ENCODE data around the gene UFD1.

The UFD1 gene

GRCh38 chr22:19456541-19456940, 22.5 kb downstream of the UFD1 start:
- Histone ChIP-seq H3K4me1 (ENCODE audit: low read length) (no peaks in the 10 kb centered on the region), H3K4me3 (ENCODE audit: low read length) (no peak overlapping the region), H2AFZ (ENCODE audit: low read depth, low read length) (no peak overlapping the region), H4K20me1 (ENCODE audit: insufficient read depth, low read length) (no peaks in the 10 kb centered on the region), H3K79me2 (ENCODE audit: low read length) (no peaks in the 10 kb centered on the region), H3K9ac (ENCODE audit: low read length) (no peak overlapping the region), H3K36me3 (replicated peaks; ENCODE audit: low read depth, low read length) (peaks cover 56% of the 10 kb centered on the region), H3K4me2 (ENCODE audit: low read length) (no peak overlapping the region), H3K27ac (ENCODE audit: low read length) (no peak overlapping the region), H3K27me3 (ENCODE audit: low read depth, low read length) (no peaks in the 10 kb centered on the region), H3K9me3 (ENCODE audit: insufficient read depth, low read length) (no peaks in the 10 kb centered on the region)
- TF ChIP-seq CTCF (IDR thresholded peaks at IDR 0.05; ENCODE audit: low read depth, low read length): no peak
- TF ChIP-seq EZH2phosphoT487 (IDR thresholded peaks at IDR 0.05; ENCODE audit: low read depth): no peak

- Histone ChIP-seq H3K4me2 (ENCODE audit: low read length) (no peak overlapping the region), H3K27me3 (ENCODE audit: low read depth, low read length) (no peaks in the 10 kb centered on the region), H2AFZ (ENCODE audit: low read depth, low read length) (no peak overlapping the region), H3K9ac (ENCODE audit: low read length) (no peak overlapping the region), H4K20me1 (ENCODE audit: insufficient read depth, low read length) (no peaks in the 10 kb centered on the region), H3K4me1 (ENCODE audit: low read length) (no peaks in the 10 kb centered on the region), H3K9me3 (ENCODE audit: insufficient read depth, low read length) (no peaks in the 10 kb centered on the region), H3K36me3 (replicated peaks; ENCODE audit: low read depth, low read length) (peaks cover 52% of the 10 kb centered on the region), H3K4me3 (ENCODE audit: low read length) (no peak overlapping the region), H3K79me2 (ENCODE audit: low read length) (no peaks in the 10 kb centered on the region), H3K27ac (ENCODE audit: low read length) (no peak overlapping the region)
- TF ChIP-seq EZH2phosphoT487 (IDR thresholded peaks at IDR 0.05; ENCODE audit: low read depth) (no peak), CTCF (IDR thresholded peaks at IDR 0.05; ENCODE audit: low read depth, low read length) (no peak)
These were observed 23.2 kb downstream of the UFD1 start for GRCh38 chr22:19455585-19456370.

GRCh38 chr22:19455033-19455432, 24.0 kb downstream of the UFD1 start:
- Histone ChIP-seq H3K27me3 (ENCODE audit: low read depth, low read length) (no peaks in the 10 kb centered on the region), H3K36me3 (replicated peaks; ENCODE audit: low read depth, low read length) (peaks cover 53% of the 10 kb centered on the region), H3K9me3 (ENCODE audit: insufficient read depth, low read length) (no peaks in the 10 kb centered on the region), H3K79me2 (ENCODE audit: low read length) (no peaks in the 10 kb centered on the region), H3K4me2 (ENCODE audit: low read length) (no peak overlapping the region), H2AFZ (ENCODE audit: low read depth, low read length) (no peak overlapping the region), H3K4me1 (ENCODE audit: low read length) (no peaks in the 10 kb centered on the region), H3K27ac (ENCODE audit: low read length) (no peak overlapping the region), H4K20me1 (ENCODE audit: insufficient read depth, low read length) (no peaks in the 10 kb centered on the region), H3K4me3 (ENCODE audit: low read length) (no peak overlapping the region), H3K9ac (ENCODE audit: low read length) (no peak overlapping the region)
- TF ChIP-seq CTCF (IDR thresholded peaks at IDR 0.05; ENCODE audit: low read depth, low read length): no peak
- TF ChIP-seq EZH2phosphoT487 (IDR thresholded peaks at IDR 0.05; ENCODE audit: low read depth): no peak

- TF ChIP-seq EZH2phosphoT487 (IDR thresholded peaks at IDR 0.05; ENCODE audit: low read depth) (no peak), CTCF (IDR thresholded peaks at IDR 0.05; ENCODE audit: low read depth, low read length) (no peak)
- Histone ChIP-seq H3K4me1 (ENCODE audit: low read length) (peaks cover 5% of the 10 kb centered on the region), H3K4me3 (ENCODE audit: low read length) (no peak overlapping the region), H3K9me3 (ENCODE audit: insufficient read depth, low read length) (no peaks in the 10 kb centered on the region), H3K27me3 (ENCODE audit: low read depth, low read length) (no peaks in the 10 kb centered on the region), H3K27ac (ENCODE audit: low read length) (no peak overlapping the region), H4K20me1 (ENCODE audit: insufficient read depth, low read length) (no peaks in the 10 kb centered on the region), H3K9ac (ENCODE audit: low read length) (no peak overlapping the region), H3K4me2 (ENCODE audit: low read length) (no peak overlapping the region), H3K36me3 (replicated peaks; ENCODE audit: low read depth, low read length) (peaks cover 59% of the 10 kb centered on the region), H3K79me2 (ENCODE audit: low read length) (no peaks in the 10 kb centered on the region), H2AFZ (ENCODE audit: low read depth, low read length) (no peak overlapping the region)
These were observed 24.8 kb downstream of the UFD1 start for GRCh38 chr22:19454156-19454555.
